HG02885 (cell line): ENCODE results near the gene LIMK2.
"Not testable (repeated sequence)": the region's sequence is repeated elsewhere in the genome, so short reads cannot be mapped to it uniquely, and the experiment has no call there.

Experiments
- ATAC-seq: cut with Tn5 transposase; IDR thresholded peaks from one replicate; pipeline ENCODE4 v1.9.1; 2021; ENCODE audit warnings: mild to moderate bottlenecking; ENCODE audit not compliant: unreplicated experiment, poor library complexity

LIMK2 gene

DNA sequence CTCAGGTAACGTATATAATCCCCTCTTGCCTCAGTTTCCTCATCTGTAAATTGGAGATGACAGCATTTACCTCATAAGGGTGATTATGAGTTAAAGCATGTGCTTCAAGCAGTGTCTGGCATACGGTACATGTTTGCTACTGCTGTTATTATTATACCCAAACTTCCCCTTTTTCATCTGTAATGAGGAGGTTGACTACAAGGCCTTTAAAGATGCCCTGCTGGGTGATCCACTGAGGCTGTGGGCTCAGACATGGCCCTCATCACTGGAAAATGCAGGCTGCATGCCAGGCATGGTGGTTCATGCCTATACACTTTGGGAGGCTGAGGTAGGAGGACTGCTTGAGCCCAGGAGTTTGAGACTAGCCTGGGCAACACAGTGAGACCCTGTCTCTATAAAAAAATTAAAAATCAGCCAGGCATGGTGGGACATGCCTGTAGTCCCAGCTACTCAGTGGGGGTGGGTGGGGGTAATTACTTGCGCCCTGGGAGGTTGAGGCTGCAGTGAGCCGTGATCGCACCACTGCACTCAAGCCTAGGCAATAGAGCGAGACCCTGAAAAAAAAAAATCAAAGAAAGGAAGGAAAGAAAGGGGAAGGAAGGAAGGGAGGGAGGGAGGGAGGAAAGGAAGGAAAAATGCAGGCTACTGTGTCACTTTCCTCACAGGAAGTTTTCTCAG lies 75.9 kb downstream of the LIMK2 start:
- ATAC-seq, result no peak

DNA sequence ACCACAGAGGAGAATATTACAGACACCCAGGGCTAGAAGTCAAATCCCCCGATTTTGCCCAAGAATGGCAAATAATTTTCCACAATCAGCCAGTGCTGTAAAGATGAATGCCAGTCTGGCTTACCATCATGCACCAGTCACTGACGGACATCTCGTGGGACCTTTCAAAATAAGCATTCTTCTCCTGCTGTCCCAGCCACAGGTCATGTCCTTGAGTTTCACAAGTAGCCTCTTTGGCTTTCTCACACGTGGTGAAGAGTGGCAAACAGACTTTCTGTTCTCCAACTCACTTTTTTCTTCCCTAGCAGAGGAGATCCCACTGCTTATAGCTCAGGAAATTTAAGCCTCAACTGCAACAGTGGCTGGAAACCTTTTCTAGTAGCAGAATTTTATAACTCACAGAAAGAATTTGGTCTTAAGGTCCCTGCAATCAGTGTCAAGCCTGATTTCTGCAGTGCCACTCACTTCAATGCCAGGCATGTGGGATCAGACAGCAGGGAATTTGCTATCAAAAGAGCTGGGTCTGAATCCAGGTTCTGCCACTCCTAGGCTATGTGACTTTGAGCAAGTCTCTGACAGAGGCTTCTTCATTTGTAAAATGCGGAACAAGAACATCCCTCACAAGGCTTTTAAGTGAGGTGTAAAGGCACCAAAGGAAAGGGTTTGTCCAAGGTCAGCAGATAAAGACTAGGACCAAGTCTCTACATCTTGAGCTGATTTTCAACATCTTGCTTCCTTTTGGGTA lies 76.6 kb downstream of the LIMK2 start:
- no peak for ATAC-seq

DNA sequence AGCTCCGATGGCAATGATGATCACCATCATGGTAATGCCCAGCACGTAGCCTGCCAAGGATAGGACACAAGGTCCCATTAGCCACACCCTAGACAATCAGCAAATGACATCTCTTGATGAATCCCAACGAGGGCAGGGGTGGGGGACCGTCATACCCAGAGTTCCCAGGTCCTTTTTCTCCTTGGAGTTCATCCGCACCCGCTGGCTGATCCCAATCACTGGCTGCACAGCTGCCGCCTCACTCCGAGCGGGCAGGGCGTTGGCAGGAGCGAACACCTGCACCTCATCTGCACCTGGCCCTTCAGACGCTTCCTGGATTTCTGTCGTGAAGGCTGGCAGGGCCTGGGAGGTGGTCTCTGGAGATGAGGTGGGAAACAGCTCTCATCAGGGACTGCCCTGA lies 77.2 kb downstream of the LIMK2 start:
- ATAC-seq, result no peak

DNA sequence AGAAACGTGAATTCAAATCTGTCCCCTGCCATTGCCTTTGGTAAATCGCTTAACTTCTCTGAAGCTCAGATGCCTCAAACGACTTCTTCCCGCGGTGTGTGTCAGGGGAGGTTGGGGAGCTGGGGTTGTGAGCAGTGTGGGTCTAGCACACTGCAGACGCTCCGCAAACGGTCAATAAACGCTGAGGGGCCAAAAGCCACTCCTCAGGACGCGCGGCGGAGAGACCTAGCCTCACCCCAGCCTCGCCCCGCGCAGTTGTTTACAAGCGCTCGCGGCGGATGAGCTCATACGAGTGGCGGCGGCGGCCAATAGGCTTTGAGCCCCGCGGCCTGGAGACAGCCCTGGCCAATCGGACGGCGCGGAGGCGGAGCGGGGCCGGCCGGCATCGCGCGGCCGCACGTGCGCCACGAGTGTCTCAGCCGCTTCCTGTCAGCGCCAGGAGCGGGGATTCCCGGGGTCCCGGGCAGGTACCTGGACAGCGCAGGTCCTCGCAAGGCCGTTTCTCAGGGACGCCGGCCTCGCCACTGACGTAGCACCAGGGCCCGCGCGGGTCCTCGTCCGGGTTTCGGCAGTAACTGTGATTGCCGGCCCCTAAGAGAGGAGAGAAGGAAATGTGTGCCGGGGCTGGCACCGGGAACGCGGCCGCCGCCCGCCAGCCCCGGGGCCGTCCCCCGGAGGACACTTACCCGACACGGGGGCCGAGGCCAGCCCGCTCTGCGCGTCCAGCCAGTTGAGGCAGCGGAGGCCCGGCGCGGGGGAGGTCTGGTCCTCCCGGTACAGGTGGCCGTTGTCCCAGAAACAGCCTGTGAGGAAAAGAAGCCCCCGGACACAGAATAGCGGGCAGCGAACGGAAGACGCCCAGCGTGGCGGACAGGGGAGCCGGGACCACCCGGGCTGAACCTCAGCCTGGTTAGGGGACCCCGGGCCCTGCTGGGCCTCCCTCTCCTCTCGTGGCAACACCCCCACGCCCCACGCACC lies 78.7 kb downstream of the LIMK2 start:
- ATAC-seq, result peak; percentile 94

DNA sequence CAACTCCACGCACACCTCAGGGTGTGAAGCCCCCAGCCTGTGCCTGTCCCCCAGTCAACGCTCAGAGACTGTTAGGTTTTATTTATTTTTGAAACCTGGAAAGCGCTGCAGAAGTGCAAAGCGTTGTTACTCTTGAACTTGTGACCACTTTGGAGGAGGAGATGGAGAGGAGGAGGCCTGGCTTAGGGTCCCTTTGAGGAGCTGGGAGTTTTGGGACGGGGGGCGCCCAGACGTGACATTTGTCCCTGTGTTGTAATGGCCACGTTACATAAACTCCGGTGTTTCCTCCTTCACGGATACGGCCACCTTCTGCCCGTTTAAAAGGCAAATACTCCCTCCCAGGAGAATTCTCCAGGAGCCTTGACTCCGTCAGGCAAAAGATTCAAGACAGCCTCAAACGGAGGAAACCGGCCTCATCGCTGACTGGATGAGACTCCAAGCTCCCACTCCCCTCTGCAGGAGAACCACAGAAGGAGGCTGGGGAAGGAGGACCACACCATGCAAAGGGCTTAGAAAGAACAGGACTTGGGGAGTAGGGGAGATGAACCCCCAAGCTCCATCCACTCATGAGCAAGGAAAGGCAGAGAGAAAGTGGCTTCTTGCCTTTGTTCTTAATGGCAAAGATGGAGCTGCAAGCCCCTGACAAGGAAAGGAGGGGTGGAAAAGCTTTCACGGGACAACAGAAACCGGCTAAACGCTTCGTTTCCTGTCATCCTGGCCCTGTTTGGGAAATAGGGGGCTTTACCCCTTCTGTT lies 79.6 kb downstream of the LIMK2 start:
- ATAC-seq, result no peak

DNA sequence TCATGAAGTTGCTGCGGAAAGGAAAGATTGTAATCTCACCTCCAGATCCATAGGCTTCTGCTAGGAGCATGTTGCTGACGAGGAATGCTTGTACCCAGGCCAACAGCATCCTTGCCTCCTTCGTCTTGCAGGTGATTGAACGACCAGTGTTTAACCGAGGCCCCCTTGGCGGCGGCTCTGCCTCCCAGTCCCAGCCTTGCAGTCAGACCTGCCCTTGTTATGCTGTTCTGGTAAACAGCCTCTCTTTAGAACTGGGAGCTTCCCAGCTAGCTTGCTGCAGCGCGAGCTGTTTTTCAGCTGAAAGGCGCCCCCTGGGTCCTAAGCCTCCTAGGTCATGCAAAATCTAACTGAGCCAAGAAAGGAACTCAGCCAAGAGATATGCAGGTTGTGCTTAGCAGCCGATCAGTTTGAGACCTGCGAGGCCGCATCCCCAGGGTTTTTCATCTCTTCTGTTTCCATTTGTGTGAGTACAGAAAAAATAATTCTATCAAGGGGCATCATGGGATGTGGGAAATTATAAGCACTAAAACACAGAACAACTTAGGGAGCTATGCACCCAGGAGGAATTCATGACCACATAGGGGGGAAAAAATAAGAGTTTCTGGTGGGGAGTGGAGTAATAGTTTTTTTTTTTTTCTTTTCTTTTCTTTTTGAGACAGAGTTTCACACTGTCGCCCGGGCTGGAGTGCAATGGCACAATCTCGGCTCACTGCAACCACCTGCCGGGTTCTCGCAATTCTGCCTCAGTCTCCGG lies 80.3 kb downstream of the LIMK2 start, which contains the start of gene PIK3IP1:
Gene PIK3IP1 (minus strand): TSS at position 253 of the 754 bp plus-strand sequence. CDS start 144 bp downstream, at position 109.
- peak; percentile 40 for ATAC-seq

DNA sequence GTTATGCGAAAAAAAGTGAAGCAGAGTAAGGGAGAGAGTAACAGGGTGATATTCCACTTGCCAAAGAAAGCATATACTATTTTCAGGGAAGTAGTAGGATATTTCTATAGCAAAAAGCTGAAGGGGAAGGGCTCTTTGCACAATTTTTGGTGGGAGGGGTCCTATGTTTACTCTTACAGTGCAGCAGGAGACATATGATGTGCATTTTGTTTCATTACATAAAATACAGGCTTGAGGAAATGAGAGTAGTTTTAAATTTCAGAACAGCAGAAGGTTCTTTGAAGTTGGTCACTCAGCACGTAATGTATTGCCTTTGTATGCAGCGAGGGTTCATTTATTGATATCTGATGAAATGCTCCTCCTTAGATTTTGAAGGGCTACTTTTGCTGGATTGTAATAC lies 83.3 kb downstream of the LIMK2 start:
- ATAC-seq, result no peak

DNA sequence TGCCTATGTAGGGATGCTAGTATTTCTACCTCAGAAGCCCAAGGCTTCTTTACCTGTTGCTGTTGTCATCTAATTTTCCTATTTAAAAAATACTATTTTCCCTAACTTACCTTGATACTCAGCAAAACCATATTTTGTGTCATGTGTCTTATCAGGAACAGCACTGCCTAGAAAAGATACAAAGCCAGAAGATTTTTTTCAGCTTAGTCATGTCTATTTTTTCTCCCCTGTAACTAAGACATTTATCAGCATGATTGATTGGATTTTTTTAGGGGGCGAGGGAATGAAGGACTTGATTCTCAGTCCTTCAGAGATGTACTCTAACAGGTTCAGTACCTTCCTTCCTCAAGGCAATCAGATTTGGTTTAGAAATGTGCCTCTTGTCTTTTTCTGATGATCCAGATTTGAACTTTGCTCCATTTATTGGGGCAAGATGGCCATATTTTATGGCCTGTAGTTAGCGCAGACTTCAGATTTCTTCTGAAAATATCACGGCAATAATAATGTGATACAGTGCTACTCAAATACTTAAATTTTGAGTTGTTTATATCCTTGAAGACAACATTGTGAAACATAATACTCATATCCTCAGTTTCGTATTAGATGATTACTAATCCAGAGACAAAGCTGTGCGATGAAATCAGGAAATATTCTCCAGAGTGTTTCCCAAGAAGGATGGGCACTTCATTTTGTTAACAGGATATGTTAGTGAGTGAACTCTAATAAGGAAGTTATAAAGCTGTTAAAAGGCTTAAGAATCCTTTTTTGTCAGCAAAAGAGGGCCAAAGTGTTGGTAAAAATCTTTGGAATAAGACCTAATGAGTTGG lies 83.9 kb downstream of the LIMK2 start:
- ATAC-seq, result no peak

DNA sequence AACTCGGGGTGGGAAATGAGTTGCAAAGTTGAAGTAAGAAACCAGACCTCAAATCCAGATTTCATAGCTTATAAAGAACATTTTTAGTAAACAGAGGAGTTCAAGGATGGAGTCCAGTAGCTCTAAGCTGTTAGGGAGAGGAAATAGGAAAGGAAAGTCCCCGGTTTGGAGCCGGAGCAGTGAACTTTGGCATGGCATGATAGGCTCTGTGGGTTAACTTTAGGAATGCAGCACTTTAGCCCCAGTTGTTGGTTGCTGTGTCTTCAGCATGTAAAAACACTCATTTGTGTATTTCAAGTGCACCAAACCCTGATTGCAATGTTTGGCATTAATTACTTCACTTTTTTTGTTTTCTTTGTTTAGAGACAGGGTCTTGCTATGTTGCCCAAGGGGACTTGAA lies 88.8 kb downstream of the LIMK2 start:
- no peak for ATAC-seq

DNA sequence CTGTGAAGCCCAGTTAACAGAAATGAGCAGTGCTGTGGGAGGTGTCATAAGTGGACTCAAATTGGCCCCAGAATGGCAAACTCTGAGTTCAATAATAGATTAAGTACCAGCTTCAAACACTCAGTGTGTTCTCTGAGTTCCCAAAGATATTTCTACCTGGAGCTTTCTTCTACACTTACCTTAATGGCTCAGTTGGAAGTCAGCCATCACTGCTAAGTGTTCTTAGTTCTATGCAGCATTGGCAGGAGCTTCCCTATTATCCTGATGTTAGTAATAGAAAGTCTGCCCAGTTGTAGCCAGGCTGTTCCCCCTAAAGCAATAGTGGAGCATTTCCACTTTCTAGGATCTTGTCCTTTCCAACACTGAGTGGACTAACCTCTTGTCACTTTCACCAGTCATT lies 89.9 kb downstream of the LIMK2 start:
- ATAC-seq, result no peak

DNA sequence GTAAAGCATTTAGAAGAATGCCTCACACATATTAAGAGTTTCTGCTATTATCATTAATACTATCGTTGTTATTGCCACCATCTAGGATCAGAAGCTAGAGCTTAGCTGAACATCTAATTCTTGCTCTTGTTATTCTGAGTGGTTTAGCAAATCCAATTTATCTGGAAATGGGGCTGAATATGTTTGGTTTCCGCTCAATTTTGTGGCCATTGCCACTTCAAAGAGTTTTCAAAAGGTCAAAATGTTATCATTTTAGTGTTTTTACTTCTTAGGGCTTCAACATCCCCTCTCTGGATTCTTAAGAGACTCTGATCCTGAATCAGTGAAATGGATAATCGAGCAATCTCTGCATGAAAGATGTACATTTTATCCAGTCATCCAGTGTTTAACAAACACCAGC lies 90.4 kb downstream of the LIMK2 start:
- no peak for ATAC-seq

DNA sequence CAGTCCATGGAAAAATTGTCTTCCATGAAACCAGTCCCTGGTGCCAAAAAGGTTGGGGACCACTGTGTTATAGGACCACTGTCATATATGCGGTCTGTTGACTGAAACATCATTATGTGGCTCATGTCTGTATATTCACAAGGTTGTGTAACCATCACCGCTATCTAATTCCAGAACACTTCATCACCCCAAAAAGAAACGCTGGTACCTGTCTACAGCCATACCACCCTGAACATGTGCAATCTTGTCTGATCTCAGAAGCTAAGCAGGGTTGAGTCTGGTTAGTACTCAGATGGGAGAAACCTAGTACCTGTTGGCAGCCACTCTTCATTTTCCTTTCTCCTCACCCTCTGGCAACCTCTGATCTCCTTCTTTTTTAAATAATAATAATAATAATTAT lies 93.1 kb downstream of the LIMK2 start:
- ATAC-seq, result no peak

DNA sequence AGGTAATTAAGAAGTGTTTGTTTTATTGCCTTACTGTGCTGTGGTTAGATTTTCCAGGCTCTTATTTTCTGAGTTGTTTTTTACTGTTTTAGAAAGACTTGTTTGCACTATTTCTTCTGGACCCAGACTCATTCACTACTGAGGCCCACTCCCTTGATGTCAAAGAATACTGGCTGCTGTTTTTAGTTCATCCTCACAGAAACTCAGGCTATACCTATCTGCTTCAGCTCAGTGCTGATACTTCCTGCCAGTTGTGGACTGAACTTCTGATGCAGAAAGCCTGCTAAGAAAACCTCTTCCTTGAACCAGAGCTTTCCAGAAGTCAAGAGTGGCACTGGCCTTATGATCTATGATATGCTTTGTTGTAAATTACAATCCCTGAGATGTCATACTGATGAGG lies 96.1 kb downstream of the LIMK2 start:
- no peak for ATAC-seq

DNA sequence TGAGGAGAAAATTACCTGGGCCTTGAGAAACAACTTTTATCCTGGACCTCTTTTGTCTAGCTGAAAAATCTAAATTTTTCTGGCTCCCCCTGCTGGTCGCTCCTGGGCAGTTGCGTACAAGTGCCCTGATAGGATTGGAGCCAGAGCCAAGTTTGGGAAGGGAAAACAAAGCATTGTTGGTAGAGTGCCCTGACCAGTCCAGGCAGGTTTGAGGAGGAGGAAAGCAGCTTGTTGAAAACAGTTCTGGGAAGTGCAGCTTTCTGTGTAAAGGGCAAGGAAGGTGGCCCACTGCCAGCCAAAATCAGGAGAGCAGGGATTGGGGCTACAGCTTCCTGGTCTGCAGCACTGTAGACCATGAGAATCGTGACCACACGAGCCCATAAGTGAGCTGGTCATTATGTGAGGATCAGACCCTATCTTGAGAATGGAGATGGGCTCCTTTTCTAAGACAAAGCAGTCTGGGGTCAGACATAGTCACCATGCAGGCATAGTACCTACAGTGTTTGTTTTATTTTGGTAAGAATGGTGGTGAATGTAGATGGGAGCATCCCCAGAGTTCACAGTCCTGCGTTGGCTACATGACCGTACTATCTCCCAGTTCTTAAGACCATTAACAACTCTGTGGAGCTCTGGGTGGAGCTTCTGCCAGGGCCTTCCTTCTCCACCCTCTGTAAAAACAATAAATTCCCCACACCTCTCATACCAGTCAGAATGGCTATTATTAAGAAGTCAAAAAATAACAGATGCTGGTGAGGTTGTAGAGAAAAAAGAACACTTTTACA lies 101.5 kb downstream of the LIMK2 start:
- no peak for ATAC-seq

DNA sequence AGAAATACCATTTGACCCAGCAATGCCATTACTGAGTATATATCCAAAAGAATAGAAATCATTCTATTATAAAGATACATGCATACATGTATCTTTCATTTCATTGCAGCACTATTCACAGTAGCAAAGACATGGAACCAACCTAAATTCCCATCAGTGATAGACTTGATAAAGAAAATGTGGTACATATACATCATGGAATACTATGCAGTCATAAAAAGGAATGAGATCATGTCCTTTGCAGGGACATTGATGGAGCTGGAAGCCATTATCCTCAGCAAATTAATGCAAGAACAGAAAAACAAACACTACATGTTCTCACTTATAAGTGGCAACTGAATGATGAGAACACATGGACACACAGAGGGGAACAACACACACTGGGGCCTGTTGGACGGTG lies 102.1 kb downstream of the LIMK2 start:
- not testable (repeated sequence) for ATAC-seq

DNA sequence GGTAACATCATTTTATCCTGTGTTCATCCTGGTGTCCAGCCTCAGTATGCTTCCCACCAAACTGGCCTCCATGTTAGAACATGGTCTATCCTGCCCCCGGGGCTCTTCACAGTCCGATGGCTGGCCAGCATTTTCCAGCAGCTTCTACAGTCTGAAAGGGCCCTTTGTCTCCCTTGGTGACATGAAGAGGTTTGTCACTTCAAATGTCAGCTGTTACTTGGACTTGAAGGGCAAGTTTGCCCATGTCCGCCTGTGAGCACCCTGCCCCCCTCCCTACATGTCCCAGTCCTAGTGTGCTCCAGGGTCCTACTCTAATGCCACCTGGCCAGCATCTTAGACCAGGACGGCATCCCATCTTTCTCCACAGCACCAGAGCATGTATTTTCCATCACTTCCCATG lies 109.3 kb downstream of the LIMK2 start:
- no peak for ATAC-seq

DNA sequence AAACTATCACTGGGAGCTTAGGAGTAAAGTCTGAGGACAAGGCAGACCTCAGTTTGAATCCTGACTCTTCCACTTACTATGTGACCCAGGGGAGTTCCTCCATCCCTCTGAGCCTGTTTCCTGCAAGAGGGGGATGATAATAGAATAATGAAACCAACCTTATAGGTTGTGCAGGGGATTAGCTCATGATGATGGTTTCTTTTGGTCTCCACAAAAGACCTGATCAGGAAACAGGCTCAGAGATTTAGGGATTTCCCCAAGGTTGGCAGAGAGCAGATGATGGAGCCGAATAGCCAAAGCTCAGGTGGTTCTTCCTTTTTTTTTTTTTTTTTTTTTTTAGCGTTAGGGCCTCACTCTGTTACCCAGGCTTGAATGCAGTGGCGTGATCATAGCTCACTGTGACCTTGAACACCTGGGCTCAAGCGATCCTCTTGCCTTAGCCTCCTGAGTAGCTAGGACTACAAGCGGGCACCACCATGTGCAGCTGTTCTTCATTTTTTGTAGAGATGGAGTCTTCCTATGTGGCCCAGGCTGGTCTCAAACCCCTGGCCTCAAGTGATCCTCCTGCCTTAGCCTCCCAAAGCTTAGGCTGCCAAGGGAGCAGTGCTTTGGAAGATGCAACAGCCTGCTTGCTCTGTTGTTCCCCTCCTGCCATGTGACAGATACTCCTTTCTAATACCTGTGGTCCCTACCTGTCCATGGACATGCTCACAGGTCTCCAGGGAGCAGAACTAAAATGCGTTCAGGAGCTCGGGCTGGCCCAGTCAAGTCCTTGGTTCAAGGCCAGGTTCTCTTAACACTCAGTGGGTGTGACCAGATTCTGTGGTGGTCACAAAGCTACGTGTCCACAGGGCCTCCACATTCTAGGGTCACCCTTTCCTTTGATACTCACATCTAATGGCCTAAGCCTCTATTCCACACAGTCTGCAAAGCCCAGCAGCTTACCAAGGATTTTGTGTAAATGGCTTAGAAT lies 111.8 kb downstream of the LIMK2 start:
- ATAC-seq, result no peak
